ENCODE measurements around the gene GUK1. TPM values are rescaled to one million over a fixed set of nuclear protein-coding genes. Genes with fewer than 3 reads are reported as not detected.

The GUK1 gene
- total RNA-seq, 1 experiment from 2014 or later, result 111 TPM

DNA sequence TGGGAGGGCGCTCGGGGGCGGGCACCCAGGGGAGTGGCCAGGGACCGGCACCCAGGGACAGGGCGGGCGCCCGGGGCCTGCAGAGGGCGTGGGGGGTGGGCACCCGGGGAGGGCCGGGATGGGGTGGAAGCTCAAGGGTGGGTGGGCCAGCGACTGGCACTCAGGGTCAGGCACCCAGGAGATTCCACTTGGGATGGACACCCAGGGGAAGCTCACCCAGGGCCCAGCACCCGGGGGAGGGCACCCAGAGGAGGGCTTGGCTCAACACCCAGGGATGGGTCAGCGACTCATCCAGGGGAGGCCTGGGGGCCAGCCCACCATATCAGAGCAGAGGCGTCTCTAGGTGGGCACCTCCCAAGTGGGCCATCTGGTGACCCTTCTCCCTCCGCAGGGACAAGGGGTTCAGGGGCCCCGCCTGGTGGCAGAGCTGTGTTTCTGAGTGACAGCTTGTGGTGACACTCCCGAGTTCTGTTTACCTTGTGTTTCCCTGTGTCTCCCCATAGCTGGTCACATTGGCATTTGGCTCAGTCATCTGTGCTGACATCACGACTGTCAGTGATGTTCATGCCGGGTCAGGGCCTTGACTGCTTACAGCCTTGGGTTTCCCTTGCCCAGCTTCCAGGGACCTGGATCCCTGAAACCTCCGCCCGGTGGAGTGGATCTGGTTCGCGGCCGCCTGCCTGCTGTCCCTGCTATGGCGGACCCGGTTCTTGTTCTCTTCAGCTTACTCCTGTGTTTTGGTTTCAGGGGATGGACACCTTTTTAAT lies 26.3 kb downstream of the GUK1 start (continued):
- no peak for TF ChIP-seq ELF4 (CRISPR knock-in tag; IDR thresholded peaks at IDR 0.05; ENCODE audit: low read depth)

DNA sequence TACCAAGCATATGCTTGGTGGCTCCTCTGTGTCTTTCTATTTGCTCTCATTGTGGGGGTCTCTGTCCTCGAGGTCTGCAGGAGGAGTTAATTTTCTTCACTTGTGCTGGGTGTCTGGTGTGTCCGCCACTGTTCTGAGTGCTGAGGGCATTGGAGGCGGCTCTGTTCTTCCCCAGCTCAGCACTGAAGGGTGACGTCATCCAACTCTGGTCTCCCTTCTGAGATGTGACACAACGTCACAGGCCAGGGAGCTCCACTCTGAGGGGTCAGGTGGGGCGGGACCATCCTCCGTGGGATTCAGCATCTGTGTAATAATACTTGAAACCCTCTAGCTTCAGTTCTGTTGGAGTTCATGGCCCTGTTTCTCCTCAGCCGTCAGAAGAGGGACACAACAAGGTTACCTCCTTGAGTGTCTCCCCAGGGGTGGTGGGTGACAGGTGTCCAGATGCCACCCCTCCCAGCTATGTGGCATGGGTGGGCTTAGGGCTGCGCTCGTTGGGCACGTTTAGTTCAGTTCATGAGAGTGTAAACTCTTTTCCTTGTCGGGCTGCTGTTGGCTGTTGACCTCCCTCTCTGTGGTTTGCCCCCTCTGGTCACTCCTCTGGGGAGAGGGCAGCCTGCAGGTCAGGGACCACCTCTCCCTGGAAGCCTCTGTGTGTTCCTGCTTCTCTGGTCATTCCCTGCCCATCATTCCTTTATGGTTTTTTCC lies 28.6 kb downstream of the GUK1 start:
- ChIA-PET POLR2A (interaction anchor here (0.5 kb wide), 1 partner anchor 12 kb away, joined by 3 read pairs; no protein-coding TSS in a partner anchor), CTCF (interaction anchor here (0.6 to 4.3 kb wide), 2 partner anchors 38 to 45 kb away, joined by 3 to 39 read pairs; no protein-coding TSS in a partner anchor)
- no peak overlapping the region for H3K4me3 Mint-ChIP-seq
- H3K4me1 Mint-ChIP-seq, result peaks cover 8% of the 10 kb centered on the region; the same call in 1 of the 2 replicates
- H3K27me3 Mint-ChIP-seq (ENCODE audit: low read depth), result no peaks in the 10 kb centered on the region
- peak overlapping the region; percentile 10; the same call in 1 of the 2 replicates for H3K27ac Mint-ChIP-seq
- H3K9me3 Mint-ChIP-seq, result no peaks in the 10 kb centered on the region
- DNase-seq (ENCODE audit: low spot score), result no peak
- H3K36me3 Mint-ChIP-seq, result no peaks in the 10 kb centered on the region
- ATAC-seq, result no peak
- TF ChIP-seq ZNF423 (CRISPR knock-in tag; IDR thresholded peaks at IDR 0.05), result no peak
- TF ChIP-seq, protein P1, sequence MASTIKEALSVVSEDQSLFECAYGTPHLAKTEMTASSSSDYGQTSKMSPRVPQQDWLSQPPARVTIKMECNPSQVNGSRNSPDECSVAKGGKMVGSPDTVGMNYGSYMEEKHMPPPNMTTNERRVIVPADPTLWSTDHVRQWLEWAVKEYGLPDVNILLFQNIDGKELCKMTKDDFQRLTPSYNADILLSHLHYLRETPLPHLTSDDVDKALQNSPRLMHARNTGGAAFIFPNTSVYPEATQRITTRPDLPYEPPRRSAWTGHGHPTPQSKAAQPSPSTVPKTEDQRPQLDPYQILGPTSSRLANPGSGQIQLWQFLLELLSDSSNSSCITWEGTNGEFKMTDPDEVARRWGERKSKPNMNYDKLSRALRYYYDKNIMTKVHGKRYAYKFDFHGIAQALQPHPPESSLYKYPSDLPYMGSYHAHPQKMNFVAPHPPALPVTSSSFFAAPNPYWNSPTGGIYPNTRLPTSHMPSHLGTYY (CRISPR knock-in tag; IDR thresholded peaks at IDR 0.05), result no peak
- no peak for TF ChIP-seq SP1 (CRISPR knock-in tag; conservative IDR thresholded peaks at IDR 0.05)
- no peak for TF ChIP-seq CREM (CRISPR knock-in tag; IDR thresholded peaks at IDR 0.05)
- TF ChIP-seq ZBTB21 (CRISPR knock-in tag; IDR thresholded peaks at IDR 0.05; ENCODE audit: borderline replicate concordance), result no peak
- TF ChIP-seq ZNF232 (CRISPR knock-in tag; IDR thresholded peaks at IDR 0.05), result no peak
- TF ChIP-seq, protein P2, sequence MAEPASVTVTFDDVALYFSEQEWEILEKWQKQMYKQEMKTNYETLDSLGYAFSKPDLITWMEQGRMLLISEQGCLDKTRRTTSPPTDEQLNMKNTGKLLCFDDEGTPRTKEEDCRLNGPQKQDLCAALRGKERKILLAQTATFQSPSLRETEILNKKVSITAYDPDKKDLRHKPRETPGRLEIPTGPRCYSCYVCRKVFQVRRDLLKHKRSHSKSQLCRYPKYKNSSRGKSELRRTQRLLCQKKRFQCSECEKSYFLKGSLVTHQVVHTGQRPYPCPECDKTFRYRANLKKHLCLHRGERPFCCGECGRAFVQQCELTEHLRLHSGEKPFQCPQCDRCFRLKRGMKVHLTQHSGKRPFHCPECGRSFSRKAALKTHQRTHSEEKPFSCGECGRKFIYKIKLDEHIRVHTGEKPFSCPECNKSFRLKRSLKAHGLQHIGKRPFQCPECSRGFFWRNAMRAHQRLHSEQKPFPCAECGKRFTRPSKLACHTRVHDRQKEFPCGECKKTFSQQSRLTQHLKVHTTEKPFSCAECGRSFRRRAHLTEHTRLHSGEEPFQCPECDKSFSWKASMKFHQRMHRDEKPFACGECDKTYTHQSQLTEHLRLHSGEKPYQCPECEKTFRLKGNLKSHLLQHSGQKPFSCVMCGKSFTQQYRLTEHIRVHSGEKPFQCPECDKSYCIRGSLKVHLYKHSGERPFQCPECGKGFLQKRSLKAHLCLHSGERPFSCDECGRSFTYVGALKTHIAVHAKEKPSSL (CRISPR knock-in tag; conservative IDR thresholded peaks at IDR 0.05), result no peak
- no peak for TF ChIP-seq ZNF263 (CRISPR knock-in tag; IDR thresholded peaks at IDR 0.05; ENCODE audit: low read depth)
- no peak for TF ChIP-seq RORB (CRISPR knock-in tag; IDR thresholded peaks at IDR 0.05)
- TF ChIP-seq PRRX2 (CRISPR knock-in tag; IDR thresholded peaks at IDR 0.05), result no peak
- no peak for TF ChIP-seq CREB1 (CRISPR knock-in tag; IDR thresholded peaks at IDR 0.05)
- TF ChIP-seq, protein P3, sequence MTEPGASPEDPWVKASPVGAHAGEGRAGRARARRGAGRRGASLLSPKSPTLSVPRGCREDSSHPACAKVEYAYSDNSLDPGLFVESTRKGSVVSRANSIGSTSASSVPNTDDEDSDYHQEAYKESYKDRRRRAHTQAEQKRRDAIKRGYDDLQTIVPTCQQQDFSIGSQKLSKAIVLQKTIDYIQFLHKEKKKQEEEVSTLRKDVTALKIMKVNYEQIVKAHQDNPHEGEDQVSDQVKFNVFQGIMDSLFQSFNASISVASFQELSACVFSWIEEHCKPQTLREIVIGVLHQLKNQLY (CRISPR knock-in tag; IDR thresholded peaks at IDR 0.05), result no peak
- TF ChIP-seq, protein P4, sequence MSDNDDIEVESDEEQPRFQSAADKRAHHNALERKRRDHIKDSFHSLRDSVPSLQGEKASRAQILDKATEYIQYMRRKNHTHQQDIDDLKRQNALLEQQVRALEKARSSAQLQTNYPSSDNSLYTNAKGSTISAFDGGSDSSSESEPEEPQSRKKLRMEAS (CRISPR knock-in tag; IDR thresholded peaks at IDR 0.05), result no peak
- no peak for TF ChIP-seq ZNF416 (CRISPR knock-in tag; IDR thresholded peaks at IDR 0.05)
- TF ChIP-seq, protein P5, sequence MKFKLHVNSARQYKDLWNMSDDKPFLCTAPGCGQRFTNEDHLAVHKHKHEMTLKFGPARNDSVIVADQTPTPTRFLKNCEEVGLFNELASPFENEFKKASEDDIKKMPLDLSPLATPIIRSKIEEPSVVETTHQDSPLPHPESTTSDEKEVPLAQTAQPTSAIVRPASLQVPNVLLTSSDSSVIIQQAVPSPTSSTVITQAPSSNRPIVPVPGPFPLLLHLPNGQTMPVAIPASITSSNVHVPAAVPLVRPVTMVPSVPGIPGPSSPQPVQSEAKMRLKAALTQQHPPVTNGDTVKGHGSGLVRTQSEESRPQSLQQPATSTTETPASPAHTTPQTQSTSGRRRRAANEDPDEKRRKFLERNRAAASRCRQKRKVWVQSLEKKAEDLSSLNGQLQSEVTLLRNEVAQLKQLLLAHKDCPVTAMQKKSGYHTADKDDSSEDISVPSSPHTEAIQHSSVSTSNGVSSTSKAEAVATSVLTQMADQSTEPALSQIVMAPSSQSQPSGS (CRISPR knock-in tag; IDR thresholded peaks at IDR 0.05; ENCODE audit: borderline replicate concordance, low read depth), result no peak
- TF ChIP-seq, protein P6, sequence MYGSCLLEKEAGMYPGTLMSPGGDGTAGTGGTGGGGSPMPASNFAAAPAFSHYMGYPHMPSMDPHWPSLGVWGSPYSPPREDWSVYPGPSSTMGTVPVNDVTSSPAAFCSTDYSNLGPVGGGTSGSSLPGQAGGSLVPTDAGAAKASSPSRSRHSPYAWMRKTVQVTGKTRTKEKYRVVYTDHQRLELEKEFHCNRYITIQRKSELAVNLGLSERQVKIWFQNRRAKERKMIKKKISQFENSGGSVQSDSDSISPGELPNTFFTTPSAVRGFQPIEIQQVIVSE (CRISPR knock-in tag; IDR thresholded peaks at IDR 0.05; ENCODE audit: borderline replicate concordance), result no peak
- no peak for TF ChIP-seq GABPB1 (CRISPR knock-in tag; IDR thresholded peaks at IDR 0.05)
- TF ChIP-seq TEAD4 (CRISPR knock-in tag; IDR thresholded peaks at IDR 0.05), result no peak
- TF ChIP-seq, protein P7, sequence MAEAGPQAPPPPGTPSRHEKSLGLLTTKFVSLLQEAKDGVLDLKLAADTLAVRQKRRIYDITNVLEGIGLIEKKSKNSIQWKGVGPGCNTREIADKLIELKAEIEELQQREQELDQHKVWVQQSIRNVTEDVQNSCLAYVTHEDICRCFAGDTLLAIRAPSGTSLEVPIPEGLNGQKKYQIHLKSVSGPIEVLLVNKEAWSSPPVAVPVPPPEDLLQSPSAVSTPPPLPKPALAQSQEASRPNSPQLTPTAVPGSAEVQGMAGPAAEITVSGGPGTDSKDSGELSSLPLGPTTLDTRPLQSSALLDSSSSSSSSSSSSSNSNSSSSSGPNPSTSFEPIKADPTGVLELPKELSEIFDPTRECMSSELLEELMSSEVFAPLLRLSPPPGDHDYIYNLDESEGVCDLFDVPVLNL (CRISPR knock-in tag; IDR thresholded peaks at IDR 0.05; ENCODE audit: borderline replicate concordance, low read depth), result no peak
